Measurements from ENCODE around the gene PFKL. TPM values are rescaled to one million over a fixed set of nuclear protein-coding genes. Genes with fewer than 3 reads are reported as not detected.

The PFKL gene
- total and polyA plus RNA-seq, 2 donors (not counting 1 experiment from before 2014, with no cell fraction given) = 267 to 318 TPM

GRCh38 chr21:44314128-44314527, 14.3 kb downstream of the PFKL start:
- H3K79me2 ChIP-seq (ENCODE audit: control insufficient read depth, insufficient read depth, low read length) = peaks cover 21% of the 10 kb centered on the region
- H3K27me3 ChIP-seq (replicated peaks in 1 of 4; ENCODE audit: control extremely low read depth in 1 of 4, control insufficient read depth in 3 of 4, insufficient read depth in 4 of 4, low read length in 3 of 4) = no peaks in the 10 kb centered on the region
- Mint-ChIP-seq H3K4me3 (no peak overlapping the region), H3K27ac (no peak overlapping the region), H3K27me3 (no peaks in the 10 kb centered on the region), H3K9me3 (ENCODE audit: insufficient read depth) (no peaks in the 10 kb centered on the region), H3K4me1 (no peaks in the 10 kb centered on the region)
- DNase-seq (no peak), ATAC-seq (ENCODE audit: low read depth) (no peak)
- no peak overlapping the region for H2AFZ ChIP-seq (ENCODE audit: insufficient read depth, low read depth, low read length, poor library complexity, severe bottlenecking)
- no peak overlapping the region for H3K4me3 ChIP-seq (ENCODE audit: control extremely low read depth in 1 of 5, extremely low read depth in 1 of 5, insufficient read depth in 1 of 5, low read depth in 2 of 5, low read length in 4 of 5)
- no peaks in the 10 kb centered on the region for H3K9me3 ChIP-seq (ENCODE audit: control extremely low read depth in 1 of 3, control insufficient read depth in 2 of 3, insufficient read depth in 1 of 3, low read length in 2 of 3)
- H3K27ac ChIP-seq (ENCODE audit: low read length in 2 of 2) = no peak overlapping the region
- ChIA-PET CTCF (no interaction called here), POLR2A (no interaction called here)
- H3K9ac ChIP-seq (ENCODE audit: low read length) = no peak overlapping the region
- TF ChIP-seq, protein P1, sequence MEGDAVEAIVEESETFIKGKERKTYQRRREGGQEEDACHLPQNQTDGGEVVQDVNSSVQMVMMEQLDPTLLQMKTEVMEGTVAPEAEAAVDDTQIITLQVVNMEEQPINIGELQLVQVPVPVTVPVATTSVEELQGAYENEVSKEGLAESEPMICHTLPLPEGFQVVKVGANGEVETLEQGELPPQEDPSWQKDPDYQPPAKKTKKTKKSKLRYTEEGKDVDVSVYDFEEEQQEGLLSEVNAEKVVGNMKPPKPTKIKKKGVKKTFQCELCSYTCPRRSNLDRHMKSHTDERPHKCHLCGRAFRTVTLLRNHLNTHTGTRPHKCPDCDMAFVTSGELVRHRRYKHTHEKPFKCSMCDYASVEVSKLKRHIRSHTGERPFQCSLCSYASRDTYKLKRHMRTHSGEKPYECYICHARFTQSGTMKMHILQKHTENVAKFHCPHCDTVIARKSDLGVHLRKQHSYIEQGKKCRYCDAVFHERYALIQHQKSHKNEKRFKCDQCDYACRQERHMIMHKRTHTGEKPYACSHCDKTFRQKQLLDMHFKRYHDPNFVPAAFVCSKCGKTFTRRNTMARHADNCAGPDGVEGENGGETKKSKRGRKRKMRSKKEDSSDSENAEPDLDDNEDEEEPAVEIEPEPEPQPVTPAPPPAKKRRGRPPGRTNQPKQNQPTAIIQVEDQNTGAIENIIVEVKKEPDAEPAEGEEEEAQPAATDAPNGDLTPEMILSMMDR (IDR thresholded peaks at IDR 0.05) = no peak
- no peak for TF ChIP-seq EZH2 (IDR thresholded peaks at IDR 0.05; ENCODE audit: borderline replicate concordance, insufficient read depth, low read depth, low read length, poor library complexity, severe bottlenecking)
- no peak overlapping the region for H3K4me2 ChIP-seq (replicated peaks; ENCODE audit: low read depth, low read length, poor library complexity, severe bottlenecking)
- intact Hi-C loops (cut with micrococcal nuclease) = no loop called here
- H3K4me1 ChIP-seq (ENCODE audit: control insufficient read depth in 2 of 2, insufficient read depth in 2 of 2, low read length in 2 of 2) = no peaks in the 10 kb centered on the region
- peaks cover 4 to 89% of the 10 kb centered on the region in 2 experiments for H3K36me3 ChIP-seq (replicated peaks in 1 of 2; ENCODE audit: control extremely low read depth in 1 of 2, control insufficient read depth in 1 of 2, extremely low read depth in 1 of 2, insufficient read depth in 2 of 2, low read length in 1 of 2)
- peaks cover 82% of the 10 kb centered on the region for H4K20me1 ChIP-seq (ENCODE audit: control insufficient read depth, insufficient read depth, low read length, poor library complexity, severe bottlenecking)
- 86% methylated on average over 14 of the region's 15 CpGs for WGBS (ENCODE audit: insufficient coverage)

DNA sequence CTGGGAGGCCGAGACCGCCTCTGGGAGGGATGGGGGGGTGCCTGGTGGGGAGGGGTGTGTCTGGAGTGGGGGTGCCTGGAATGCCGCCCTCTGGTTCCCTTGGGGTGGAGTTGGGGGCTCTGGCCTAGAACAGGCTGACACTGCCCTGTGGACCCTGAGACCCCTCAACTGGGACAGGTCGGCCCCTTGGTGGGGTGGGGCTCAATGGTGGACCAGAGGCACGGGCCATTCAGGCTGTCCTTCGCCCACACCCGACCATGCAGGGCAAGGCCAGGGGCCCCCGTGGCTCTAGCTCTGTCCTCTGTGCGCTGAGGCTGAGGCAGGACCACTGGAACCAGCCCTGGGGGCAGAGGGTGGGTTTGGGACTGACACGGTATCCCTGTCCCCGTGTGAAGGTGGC, 14.7 kb downstream of the PFKL start:
- no peak overlapping the region for H3K4me3 ChIP-seq (ENCODE audit: control extremely low read depth in 1 of 5, extremely low read depth in 1 of 5, insufficient read depth in 1 of 5, low read depth in 2 of 5, low read length in 4 of 5)
- H3K36me3 ChIP-seq (replicated peaks in 1 of 2; ENCODE audit: control extremely low read depth in 1 of 2, control insufficient read depth in 1 of 2, extremely low read depth in 1 of 2, insufficient read depth in 2 of 2, low read length in 1 of 2) = peaks cover 4 to 89% of the 10 kb centered on the region in 2 experiments
- no peak overlapping the region for H3K9ac ChIP-seq (ENCODE audit: low read length)
- peaks cover 81% of the 10 kb centered on the region for H4K20me1 ChIP-seq (ENCODE audit: control insufficient read depth, insufficient read depth, low read length, poor library complexity, severe bottlenecking)
- no peaks in the 10 kb centered on the region for H3K4me1 ChIP-seq (ENCODE audit: control insufficient read depth in 2 of 2, insufficient read depth in 2 of 2, low read length in 2 of 2)
- H3K4me3 Mint-ChIP-seq = no peak overlapping the region
- H3K79me2 ChIP-seq (ENCODE audit: control insufficient read depth, insufficient read depth, low read length) = peaks cover 16% of the 10 kb centered on the region
- no peak overlapping the region for H3K4me2 ChIP-seq (replicated peaks; ENCODE audit: low read depth, low read length, poor library complexity, severe bottlenecking)
- no peaks in the 10 kb centered on the region for H3K4me1 Mint-ChIP-seq
- H3K27me3 Mint-ChIP-seq = no peaks in the 10 kb centered on the region
- DNase-seq (no peak), ATAC-seq (ENCODE audit: low read depth) (no peak)
- H3K27ac Mint-ChIP-seq = no peak overlapping the region
- POLR2A ChIA-PET = no interaction called here
- WGBS (ENCODE audit: insufficient coverage) = 95% methylated on average over 10 of the region's 11 CpGs
- TF ChIP-seq, protein P1 (IDR thresholded peaks at IDR 0.05) = no peak
- no peak for TF ChIP-seq EZH2 (IDR thresholded peaks at IDR 0.05; ENCODE audit: borderline replicate concordance, insufficient read depth, low read depth, low read length, poor library complexity, severe bottlenecking)
- intact Hi-C loops (cut with micrococcal nuclease) = no loop called here
- H3K27me3 ChIP-seq (replicated peaks in 1 of 4; ENCODE audit: control extremely low read depth in 1 of 4, control insufficient read depth in 3 of 4, insufficient read depth in 4 of 4, low read length in 3 of 4) = no peaks in the 10 kb centered on the region
- no peaks in the 10 kb centered on the region for H3K9me3 ChIP-seq (ENCODE audit: control extremely low read depth in 1 of 3, control insufficient read depth in 2 of 3, insufficient read depth in 1 of 3, low read length in 2 of 3)
- H3K27ac ChIP-seq (ENCODE audit: low read length in 2 of 2) = no peak overlapping the region
- H3K9me3 Mint-ChIP-seq (ENCODE audit: insufficient read depth) = no peaks in the 10 kb centered on the region
- H2AFZ ChIP-seq (ENCODE audit: insufficient read depth, low read depth, low read length, poor library complexity, severe bottlenecking) = no peak overlapping the region
- CTCF ChIA-PET = no interaction called here
